Kidney capillary endothelial cell (primary cell): ENCODE results near the gene EXOC5.
"Not testable (repeated sequence)": the region's sequence is repeated elsewhere in the genome, so short reads cannot be mapped to it uniquely, and the experiment has no call there.

ENCODE experiments used
- DNase-seq: peaks from one replicate; pipeline ENCODE4 v3.0.0-alpha.2; 2018; ENCODE audit warnings: low spot score

EXOC5 gene

GRCh38 chr14:57268161-57269069, at the start of gene EXOC5, which contains the start of gene AP5M1:
TSS of gene EXOC5 (minus strand) at chr14:57268905. CDS start at chr14:57268648, 257 bp downstream.
TSS of gene AP5M1 (plus strand) at chr14:57268971. CDS start at chr14:57269315, 344 bp downstream.
- peak; percentile 81 for DNase-seq

GRCh38 chr14:57317248-57317833, 48.6 kb upstream of the EXOC5 start:
- peak; percentile 78 for DNase-seq

GRCh38 chr14:57314396-57315089, 45.8 kb upstream of the EXOC5 start:
- no peak for DNase-seq

- DNase-seq: no peak
Observed at GRCh38 chr14:57302883-57303282, 34.2 kb upstream of the EXOC5 start.

GRCh38 chr14:57299511-57299910, 30.8 kb upstream of the EXOC5 start:
- DNase-seq: no peak

- DNase-seq: no peak
Observed at GRCh38 chr14:57297852-57298251, 29.1 kb upstream of the EXOC5 start.

GRCh38 chr14:57295239-57295638, 26.5 kb upstream of the EXOC5 start:
- DNase-seq: no peak

GRCh38 chr14:57293866-57294837, 25.4 kb upstream of the EXOC5 start:
- peak; percentile 26 for DNase-seq

GRCh38 chr14:57291692-57292647, 23.3 kb upstream of the EXOC5 start:
- no peak for DNase-seq

- no peak for DNase-seq
Observed at GRCh38 chr14:57290751-57291150, 22.0 kb upstream of the EXOC5 start.

GRCh38 chr14:57287745-57288144, 19.0 kb upstream of the EXOC5 start:
- DNase-seq: no peak

- no peak for DNase-seq
Observed at GRCh38 chr14:57277062-57277461, 8.4 kb upstream of the EXOC5 start.

GRCh38 chr14:57275023-57275664, 6.4 kb upstream of the EXOC5 start:
- no peak for DNase-seq

- DNase-seq: no peak
Observed at GRCh38 chr14:57274551-57274950, 5.8 kb upstream of the EXOC5 start.

GRCh38 chr14:57273236-57273635, 4.5 kb upstream of the EXOC5 start:
- DNase-seq: no peak

- DNase-seq: peak; percentile 74
Observed at GRCh38 chr14:57266065-57266464, 2.6 kb downstream of the EXOC5 start.

GRCh38 chr14:57262117-57262516, 6.6 kb downstream of the EXOC5 start:
- no peak for DNase-seq

- DNase-seq: no peak
Observed at GRCh38 chr14:57261604-57262003, 7.1 kb downstream of the EXOC5 start.

GRCh38 chr14:57259672-57260071, 9.0 kb downstream of the EXOC5 start:
- no peak for DNase-seq

GRCh38 chr14:57258221-57258620, 10.5 kb downstream of the EXOC5 start:
- not testable (repeated sequence) for DNase-seq
